ENCODE data around the gene GHRHR. TPM values are rescaled to one million over a fixed set of nuclear protein-coding genes. Genes with fewer than 3 reads are reported as not detected.

Gene GHRHR
- total and polyA plus RNA-seq, 7 donors = 0.03 to 0.16 TPM; not detected in 5

- Histone ChIP-seq H3K27ac (no peak overlapping the region), H3K9me3 (no peaks in the 10 kb centered on the region), H3K36me3 (ENCODE audit: insufficient read depth in 1 of 2, low read depth in 1 of 2) (peaks cover 0 to 6% of the 10 kb centered on the region in 2 donors), H3K27me3 (ENCODE audit: insufficient read depth in 3 of 3, low read length in 2 of 3) (no peaks in the 10 kb centered on the region), H3K4me3 (no peak overlapping the region), H3K4me1 (peaks cover 18% of the 10 kb centered on the region)
- WGBS, 3 donors = 83 to 89% (median 88%) methylated on average over 3 of the region's 3 CpGs
- ATAC-seq = no peak
- DNase-seq = no peak
- intact Hi-C loops (cut with DNase I) = no loop called here
- no peak for TF ChIP-seq CTCF (IDR thresholded peaks at IDR 0.05)
Measured at GRCh38 chr7:30927040-30927439, 36.7 kb upstream of the GHRHR start.

- TF ChIP-seq CTCF (IDR thresholded peaks at IDR 0.05) = no peak
- H3K9me3 ChIP-seq = no peaks in the 10 kb centered on the region
- H3K27ac ChIP-seq = no peak overlapping the region
- no peaks in the 10 kb centered on the region for H3K27me3 ChIP-seq (ENCODE audit: insufficient read depth in 3 of 3, low read length in 2 of 3)
- peaks cover 0 to 6% of the 10 kb centered on the region in 2 donors for H3K36me3 ChIP-seq (ENCODE audit: insufficient read depth in 1 of 2, low read depth in 1 of 2)
- DNase-seq (no peak), ATAC-seq (no peak)
- 63 to 80% (median 69%) methylated on average over 3 of the region's 3 CpGs for WGBS, 3 donors
- intact Hi-C loops (cut with DNase I) = no loop called here
- H3K4me1 ChIP-seq = peaks cover 19% of the 10 kb centered on the region
- H3K4me3 ChIP-seq = no peak overlapping the region
Measured at GRCh38 chr7:30927559-30927958, 36.2 kb upstream of the GHRHR start.

- Histone ChIP-seq H3K36me3 (ENCODE audit: insufficient read depth in 1 of 2, low read depth in 1 of 2) (peaks cover 0 to 6% of the 10 kb centered on the region in 2 donors), H3K4me1 (peaks cover 19% of the 10 kb centered on the region), H3K9me3 (no peaks in the 10 kb centered on the region), H3K27me3 (ENCODE audit: insufficient read depth in 3 of 3, low read length in 2 of 3) (no peaks in the 10 kb centered on the region), H3K27ac (no peak overlapping the region), H3K4me3 (no peak overlapping the region)
- no peak for DNase-seq
- 94 to 96% (median 95%) methylated on average over 13 of the region's 13 CpGs for WGBS, 3 donors
- intact Hi-C loops (cut with DNase I) = no loop called here
- TF ChIP-seq CTCF (IDR thresholded peaks at IDR 0.05) = no peak
- ATAC-seq = no peak
Measured at GRCh38 chr7:30928254-30928872, 35.4 kb upstream of the GHRHR start.

GRCh38 chr7:30929686-30930085 is 34.1 kb upstream of the GHRHR start:
- no peak for ATAC-seq
- no peak for DNase-seq

More at GRCh38 chr7:30929686-30930085, 34.1 kb upstream of the GHRHR start:
- Histone ChIP-seq H3K4me1 (peaks cover 19% of the 10 kb centered on the region), H3K9me3 (no peaks in the 10 kb centered on the region), H3K27ac (no peak overlapping the region), H3K4me3 (no peak overlapping the region), H3K36me3 (ENCODE audit: insufficient read depth in 1 of 2, low read depth in 1 of 2) (no peaks in the 10 kb centered on the region), H3K27me3 (ENCODE audit: insufficient read depth in 3 of 3, low read length in 2 of 3) (no peaks in the 10 kb centered on the region)
- intact Hi-C loops (cut with DNase I) = loop anchor here in 1 of 2 donors (5.0 kb wide), 1 partner anchor 122 kb away; no protein-coding TSS in a partner anchor
- 87 to 93% (median 92%) methylated on average over 4 of the region's 4 CpGs for WGBS, 3 donors
- no peak for TF ChIP-seq CTCF (IDR thresholded peaks at IDR 0.05)
